ENCODE data around the gene B4GALT6.
A peak's percentile ranks its signal among the peaks of the same experiment; 100 is the strongest.

Gene B4GALT6

GRCh38 chr18:31658670-31659575 is 25.5 kb downstream of the B4GALT6 start:
- no peak for DNase-seq

GRCh38 chr18:31657823-31658669 is 26.3 kb downstream of the B4GALT6 start:
- DNase-seq = peak; percentile 17 to 27

GRCh38 chr18:31656754-31657153 is 27.6 kb downstream of the B4GALT6 start:
- DNase-seq = no peak

- no peak for DNase-seq
Observed at GRCh38 chr18:31655354-31655753, 29.0 kb downstream of the B4GALT6 start.

GRCh38 chr18:31652877-31653276 is 31.5 kb downstream of the B4GALT6 start:
- DNase-seq = no peak

- DNase-seq = no peak
Observed at GRCh38 chr18:31652357-31652756, 32.0 kb downstream of the B4GALT6 start.

- DNase-seq = no peak
Observed at GRCh38 chr18:31651369-31651768, 33.0 kb downstream of the B4GALT6 start.

- DNase-seq = no peak
Observed at GRCh38 chr18:31649978-31650719, 34.2 kb downstream of the B4GALT6 start.

- DNase-seq = no peak
Observed at GRCh38 chr18:31649449-31649848, 34.9 kb downstream of the B4GALT6 start.

GRCh38 chr18:31648966-31649429 is 35.4 kb downstream of the B4GALT6 start:
- no peak for DNase-seq

GRCh38 chr18:31648458-31648857 is 35.9 kb downstream of the B4GALT6 start:
- DNase-seq = no peak

- DNase-seq = no peak
Observed at GRCh38 chr18:31647127-31647753, 37.1 kb downstream of the B4GALT6 start.

- DNase-seq = no peak
Observed at GRCh38 chr18:31646332-31647126, 37.9 kb downstream of the B4GALT6 start.

GRCh38 chr18:31645411-31645810 is 39.0 kb downstream of the B4GALT6 start:
- DNase-seq = no peak

- no peak for DNase-seq
Observed at GRCh38 chr18:31643003-31643402, 41.4 kb downstream of the B4GALT6 start.

GRCh38 chr18:31637445-31637844 is 46.9 kb downstream of the B4GALT6 start:
- DNase-seq = no peak

- DNase-seq = no peak
Observed at GRCh38 chr18:31636387-31636786, 48.0 kb downstream of the B4GALT6 start.

- no peak for DNase-seq
Observed at GRCh38 chr18:31634331-31634713, 50.1 kb downstream of the B4GALT6 start.

GRCh38 chr18:31633392-31634330 is 50.7 kb downstream of the B4GALT6 start:
- DNase-seq = no peak

- no peak for DNase-seq
Observed at GRCh38 chr18:31632356-31632755, 52.0 kb downstream of the B4GALT6 start.
